HFFc6 (cell line): ENCODE results near the gene TYMS. TPM values are rescaled to one million over a fixed set of nuclear protein-coding genes. Genes with fewer than 3 reads are reported as not detected.

ENCODE experiments used
- DNase-seq: peaks from one replicate; pipeline ENCODE4 v3.0.0-alpha.2; 2018
- H3K27ac Mint-ChIP-seq: 2 replicates; pipeline ENCODE4 v1.8.0; 2020; ENCODE audit warnings: mild to moderate bottlenecking, mixed read lengths
- H3K27me3 Mint-ChIP-seq: 2 replicates; pipeline ENCODE4 v1.8.0; 2021; ENCODE audit warnings: mild to moderate bottlenecking, moderate library complexity, mixed read lengths; ENCODE audit not compliant: insufficient read depth
- H3K36me3 Mint-ChIP-seq: 2 replicates; pipeline ENCODE4 v1.8.0; 2021; ENCODE audit warnings: low read depth, mixed read lengths
- H3K4me1 Mint-ChIP-seq: 2 replicates; pipeline ENCODE4 v1.8.0; 2020; ENCODE audit warnings: low read depth, mixed read lengths
- H3K4me3 Mint-ChIP-seq: 2 replicates; pipeline ENCODE4 v1.8.0; 2020; ENCODE audit warnings: mild to moderate bottlenecking, moderate library complexity, mixed read lengths
- H3K9me3 Mint-ChIP-seq: 2 replicates; pipeline ENCODE4 v1.8.0; 2020; ENCODE audit warnings: mild to moderate bottlenecking, mixed read lengths
- CTCF ChIP-seq: fragments of 200-600 bp; sonication (generic); IDR thresholded peaks from 2 replicates; pipeline ENCODE4 v1.5.0; 2021; ENCODE audit warnings: antibody characterized with exemption, mild to moderate bottlenecking
- total RNA-seq, 6 experiments: library from RNA; stranded (reverse); fragmentation: NEBNext Ultra II Directional; extraction: Animal tissue kit (Norgen Biotek cat#: 25700); gene quantifications; 2 replicates in 1 of 6; 3 replicates in 5 of 6; pipeline ENCODE4 v1.2.3, GENCODE V29; 2021

Gene TYMS
- total RNA-seq, 6 experiments from 2014 or later = 88.6 to 179 (median 153) TPM

- no peak for TF ChIP-seq CTCF
- peaks cover 3% of the 10 kb centered on the region for H3K27me3 Mint-ChIP-seq
- DNase-seq = no peak
- H3K36me3 Mint-ChIP-seq = peaks cover 30% of the 10 kb centered on the region
- no peak overlapping the region for H3K4me3 Mint-ChIP-seq
- H3K9me3 Mint-ChIP-seq = no peaks in the 10 kb centered on the region
- no peak overlapping the region for H3K27ac Mint-ChIP-seq
- H3K4me1 Mint-ChIP-seq = no peaks in the 10 kb centered on the region
Measured at GRCh38 chr18:673317-673716, 15.9 kb downstream of the TYMS start.

- Mint-ChIP-seq H3K36me3 (peaks cover 26% of the 10 kb centered on the region), H3K9me3 (no peaks in the 10 kb centered on the region), H3K27me3 (peaks cover 3% of the 10 kb centered on the region), H3K4me1 (no peaks in the 10 kb centered on the region), H3K27ac (no peak overlapping the region), H3K4me3 (no peak overlapping the region)
- DNase-seq = no peak
- TF ChIP-seq CTCF = no peak
Measured at GRCh38 chr18:673769-674168, 16.3 kb downstream of the TYMS start.

- Mint-ChIP-seq H3K27me3 (peaks cover 3% of the 10 kb centered on the region), H3K4me3 (no peak overlapping the region), H3K36me3 (peaks cover 21% of the 10 kb centered on the region), H3K27ac (no peak overlapping the region), H3K4me1 (no peaks in the 10 kb centered on the region), H3K9me3 (no peaks in the 10 kb centered on the region)
- no peak for TF ChIP-seq CTCF
- no peak for DNase-seq
Measured at GRCh38 chr18:675307-675706, 17.9 kb downstream of the TYMS start.

- Mint-ChIP-seq H3K27me3 (peaks cover 7% of the 10 kb centered on the region), H3K9me3 (no peaks in the 10 kb centered on the region), H3K4me1 (no peaks in the 10 kb centered on the region), H3K27ac (no peak overlapping the region), H3K36me3 (peaks cover 14% of the 10 kb centered on the region), H3K4me3 (no peak overlapping the region)
- TF ChIP-seq CTCF = no peak
- no peak for DNase-seq
Measured at GRCh38 chr18:676069-676468, 18.6 kb downstream of the TYMS start.

GRCh38 chr18:676736-677135 lies 19.3 kb downstream of the TYMS start:
- peaks cover 9% of the 10 kb centered on the region; the same call in 1 of the 2 replicates for H3K36me3 Mint-ChIP-seq
- no peak for DNase-seq
- no peak for TF ChIP-seq CTCF
- no peak overlapping the region for H3K4me3 Mint-ChIP-seq
- H3K27ac Mint-ChIP-seq = no peak overlapping the region
- peaks cover 7% of the 10 kb centered on the region for H3K27me3 Mint-ChIP-seq
- no peaks in the 10 kb centered on the region for H3K9me3 Mint-ChIP-seq
- no peaks in the 10 kb centered on the region for H3K4me1 Mint-ChIP-seq

GRCh38 chr18:677145-677544 lies 19.7 kb downstream of the TYMS start:
- H3K27ac Mint-ChIP-seq = no peak overlapping the region
- no peak for DNase-seq
- no peak for TF ChIP-seq CTCF
- H3K9me3 Mint-ChIP-seq = no peaks in the 10 kb centered on the region
- no peaks in the 10 kb centered on the region for H3K4me1 Mint-ChIP-seq
- H3K27me3 Mint-ChIP-seq = peaks cover 7% of the 10 kb centered on the region
- peaks cover 9% of the 10 kb centered on the region; the same call in 1 of the 2 replicates for H3K36me3 Mint-ChIP-seq
- H3K4me3 Mint-ChIP-seq = no peak overlapping the region
